Astrocyte of the cerebellum (primary cell): ENCODE results near the gene SOX5.
"Not testable (repeated sequence)": the region's sequence is repeated elsewhere in the genome, so short reads cannot be mapped to it uniquely, and the experiment has no call there.

Experiments
- DNase-seq: peaks from one replicate; pipeline ENCODE4 v3.0.0-alpha.2; 2011; ENCODE audit warnings: low read depth
- H3K4me3 ChIP-seq: 2 replicates; pipeline ENCODE4 v1.5.1; 2011; ENCODE audit warnings: mild to moderate bottlenecking, low read depth, low read length, moderate library complexity
- CTCF ChIP-seq: IDR thresholded peaks from 2 replicates; pipeline ENCODE4 v1.5.1; 2012; ENCODE audit warnings: low read length, low read depth, moderate library complexity, mild to moderate bottlenecking; ENCODE audit errors: missing control alignments
- in situ Hi-C: cut with HindIII; loops from 2 replicates; pipeline ENCODE4 v1.10.0; 2017; ENCODE audit warnings: low sequenced_read_pairs

SOX5 gene

GRCh38 chr12:23504641-23505399 is 444.6 kb downstream of the SOX5 start:
- no peak for DNase-seq
- in situ Hi-C loops: no loop called here
- TF ChIP-seq CTCF: no peak
- H3K4me3 ChIP-seq: no peak overlapping the region

- H3K4me3 ChIP-seq: no peak overlapping the region
- no peak for DNase-seq
- TF ChIP-seq CTCF: no peak
- in situ Hi-C loops: no loop called here
Measured at GRCh38 chr12:23504043-23504442, 445.4 kb downstream of the SOX5 start.

- in situ Hi-C loops: no loop called here
- DNase-seq: no peak
- TF ChIP-seq CTCF: no peak
- no peak overlapping the region for H3K4me3 ChIP-seq
Measured at GRCh38 chr12:23503544-23503943, 445.9 kb downstream of the SOX5 start.

GRCh38 chr12:23502259-23502658 is 447.2 kb downstream of the SOX5 start:
- no peak for DNase-seq
- H3K4me3 ChIP-seq: no peak overlapping the region
- no peak for TF ChIP-seq CTCF
- in situ Hi-C loops: no loop called here

- no peak for TF ChIP-seq CTCF
- no peak overlapping the region for H3K4me3 ChIP-seq
- no peak for DNase-seq
- in situ Hi-C loops: no loop called here
Measured at GRCh38 chr12:23495472-23495871, 454.0 kb downstream of the SOX5 start.

GRCh38 chr12:23493672-23494071 is 455.8 kb downstream of the SOX5 start:
- H3K4me3 ChIP-seq: no peak overlapping the region
- DNase-seq: no peak
- no peak for TF ChIP-seq CTCF
- in situ Hi-C loops: no loop called here

- DNase-seq, in situ Hi-C loops, H3K4me3 ChIP-seq: not testable (repeated sequence)
Measured at GRCh38 chr12:23491029-23491428, 458.4 kb downstream of the SOX5 start.
